ENCODE results near the gene TNFRSF18.

Gene TNFRSF18

GRCh38 chr1:1235016-1235744 is 28.8 kb upstream of the TNFRSF18 start:
- H3K27me3 ChIP-seq (ENCODE audit: insufficient read depth, low read depth, severe bottlenecking) = no peaks in the 10 kb centered on the region
- no peaks in the 10 kb centered on the region for H3K9me3 ChIP-seq (ENCODE audit: severe bottlenecking)
- H3K27ac ChIP-seq = no peak overlapping the region
- H3K36me3 ChIP-seq = peaks cover 18% of the 10 kb centered on the region
- TF ChIP-seq, protein P1, sequence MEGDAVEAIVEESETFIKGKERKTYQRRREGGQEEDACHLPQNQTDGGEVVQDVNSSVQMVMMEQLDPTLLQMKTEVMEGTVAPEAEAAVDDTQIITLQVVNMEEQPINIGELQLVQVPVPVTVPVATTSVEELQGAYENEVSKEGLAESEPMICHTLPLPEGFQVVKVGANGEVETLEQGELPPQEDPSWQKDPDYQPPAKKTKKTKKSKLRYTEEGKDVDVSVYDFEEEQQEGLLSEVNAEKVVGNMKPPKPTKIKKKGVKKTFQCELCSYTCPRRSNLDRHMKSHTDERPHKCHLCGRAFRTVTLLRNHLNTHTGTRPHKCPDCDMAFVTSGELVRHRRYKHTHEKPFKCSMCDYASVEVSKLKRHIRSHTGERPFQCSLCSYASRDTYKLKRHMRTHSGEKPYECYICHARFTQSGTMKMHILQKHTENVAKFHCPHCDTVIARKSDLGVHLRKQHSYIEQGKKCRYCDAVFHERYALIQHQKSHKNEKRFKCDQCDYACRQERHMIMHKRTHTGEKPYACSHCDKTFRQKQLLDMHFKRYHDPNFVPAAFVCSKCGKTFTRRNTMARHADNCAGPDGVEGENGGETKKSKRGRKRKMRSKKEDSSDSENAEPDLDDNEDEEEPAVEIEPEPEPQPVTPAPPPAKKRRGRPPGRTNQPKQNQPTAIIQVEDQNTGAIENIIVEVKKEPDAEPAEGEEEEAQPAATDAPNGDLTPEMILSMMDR (IDR thresholded peaks at IDR 0.05; ENCODE audit: low read depth, low read length) = no peak
- no peak overlapping the region for H3K4me3 ChIP-seq (ENCODE audit: low read depth, low read length)
- DNase-seq = no peak

DNA sequence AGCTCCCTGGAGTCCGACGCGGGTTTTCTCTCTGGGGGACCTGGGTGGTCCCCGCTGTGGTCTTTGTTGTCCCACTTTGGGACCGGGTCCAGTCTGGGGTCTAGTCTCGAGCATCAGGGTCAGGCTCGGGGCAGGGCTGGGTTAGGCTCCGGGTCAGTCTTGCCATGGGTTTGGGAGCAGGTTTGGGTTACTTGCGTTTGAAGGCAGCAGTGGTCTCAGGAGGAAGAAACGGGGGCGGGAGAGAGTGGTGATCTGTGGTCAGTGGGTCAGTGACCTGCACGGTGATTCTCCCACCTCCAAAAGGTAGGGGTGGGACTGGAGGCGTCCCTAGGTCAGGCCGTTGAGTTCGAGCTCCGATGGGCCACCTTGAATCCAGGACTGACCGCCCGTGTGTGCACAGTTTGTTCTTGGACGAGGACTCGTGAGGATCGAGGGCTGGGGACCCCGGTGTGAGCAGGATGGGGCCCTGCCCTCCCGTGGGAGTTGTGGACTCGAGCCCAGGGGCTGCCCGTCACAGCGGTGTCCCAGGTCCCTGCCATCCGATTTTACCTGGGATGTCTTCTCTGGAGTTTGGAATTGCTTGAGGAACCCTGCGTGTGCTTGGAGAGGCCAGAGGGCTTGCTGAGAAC is 27.9 kb upstream of the TNFRSF18 start:
- Histone ChIP-seq H3K27ac (no peak overlapping the region), H3K36me3 (peaks cover 23% of the 10 kb centered on the region), H3K4me3 (ENCODE audit: low read depth, low read length) (no peak overlapping the region), H3K9me3 (ENCODE audit: severe bottlenecking) (no peaks in the 10 kb centered on the region), H3K27me3 (ENCODE audit: insufficient read depth, low read depth, severe bottlenecking) (no peaks in the 10 kb centered on the region)
- no peak for DNase-seq
- TF ChIP-seq, protein P1 (IDR thresholded peaks at IDR 0.05; ENCODE audit: low read depth, low read length) = no peak

GRCh38 chr1:1233567-1233892 is 27.1 kb upstream of the TNFRSF18 start:
- Histone ChIP-seq H3K36me3 (peaks cover 24% of the 10 kb centered on the region), H3K27me3 (ENCODE audit: insufficient read depth, low read depth, severe bottlenecking) (no peaks in the 10 kb centered on the region), H3K9me3 (ENCODE audit: severe bottlenecking) (no peaks in the 10 kb centered on the region), H3K27ac (no peak overlapping the region), H3K4me3 (ENCODE audit: low read depth, low read length) (no peak overlapping the region)
- DNase-seq = no peak
- TF ChIP-seq, protein P1 (IDR thresholded peaks at IDR 0.05; ENCODE audit: low read depth, low read length) = no peak

- no peaks in the 10 kb centered on the region for H3K27me3 ChIP-seq (ENCODE audit: insufficient read depth, low read depth, severe bottlenecking)
- H3K9me3 ChIP-seq (ENCODE audit: severe bottlenecking) = no peaks in the 10 kb centered on the region
- no peak for DNase-seq
- H3K36me3 ChIP-seq = peaks cover 30% of the 10 kb centered on the region
- H3K27ac ChIP-seq = no peak overlapping the region
- H3K4me3 ChIP-seq (ENCODE audit: low read depth, low read length) = no peak overlapping the region
- TF ChIP-seq, protein P1 (IDR thresholded peaks at IDR 0.05; ENCODE audit: low read depth, low read length) = no peak
These were observed 26.6 kb upstream of the TNFRSF18 start for GRCh38 chr1:1232796-1233566.

DNA sequence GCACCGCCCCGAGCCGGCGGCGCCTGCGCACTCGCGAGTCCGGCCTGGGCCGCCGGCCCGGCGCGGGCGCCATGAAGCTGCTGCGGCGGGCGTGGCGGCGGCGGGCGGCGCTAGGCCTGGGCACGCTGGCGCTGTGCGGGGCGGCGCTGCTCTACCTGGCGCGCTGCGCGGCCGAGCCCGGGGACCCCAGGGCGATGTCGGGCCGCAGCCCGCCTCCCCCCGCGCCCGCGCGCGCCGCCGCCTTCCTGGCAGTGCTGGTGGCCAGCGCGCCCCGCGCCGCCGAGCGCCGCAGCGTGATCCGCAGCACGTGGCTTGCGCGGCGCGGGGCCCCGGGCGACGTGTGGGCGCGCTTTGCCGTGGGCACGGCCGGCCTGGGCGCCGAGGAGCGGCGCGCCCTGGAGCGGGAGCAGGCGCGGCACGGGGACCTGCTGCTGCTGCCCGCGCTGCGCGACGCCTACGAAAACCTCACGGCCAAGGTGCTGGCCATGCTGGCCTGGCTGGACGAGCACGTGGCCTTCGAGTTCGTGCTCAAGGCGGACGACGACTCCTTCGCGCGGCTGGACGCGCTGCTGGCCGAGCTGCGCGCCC is 25.9 kb upstream of the TNFRSF18 start, which contains the start of gene B3GALT6:
Gene B3GALT6 (plus strand): TSS at position 30 of the 588 bp plus-strand sequence. CDS start 42 bp downstream, at position 72.
- Histone ChIP-seq H3K4me3 (ENCODE audit: low read depth, low read length) (peak within 1 kb of the TSS; percentile 95), H3K27ac (peak within 1 kb of the TSS; percentile 96), H3K36me3 (peaks cover 36% of the 10 kb centered on the region), H3K27me3 (ENCODE audit: insufficient read depth, low read depth, severe bottlenecking) (no peaks in the 10 kb centered on the region), H3K9me3 (ENCODE audit: severe bottlenecking) (no peaks in the 10 kb centered on the region)
- no peak for DNase-seq
- TF ChIP-seq, protein P1 (IDR thresholded peaks at IDR 0.05; ENCODE audit: low read depth, low read length) = no peak
